ENCODE results near the gene RAB1A. TPM values are rescaled to one million over a fixed set of nuclear protein-coding genes. Genes with fewer than 3 reads are reported as not detected.

Gene RAB1A
- total and polyA plus RNA-seq, 12 donors = 77.8 to 165 (median 117) TPM

GRCh38 chr2:65120990-65121693, 8.8 kb downstream of the RAB1A start:
- peaks cover under 1 to 92% (median 85%) of the 10 kb centered on the region in 9 donors for H3K4me1 ChIP-seq

DNA sequence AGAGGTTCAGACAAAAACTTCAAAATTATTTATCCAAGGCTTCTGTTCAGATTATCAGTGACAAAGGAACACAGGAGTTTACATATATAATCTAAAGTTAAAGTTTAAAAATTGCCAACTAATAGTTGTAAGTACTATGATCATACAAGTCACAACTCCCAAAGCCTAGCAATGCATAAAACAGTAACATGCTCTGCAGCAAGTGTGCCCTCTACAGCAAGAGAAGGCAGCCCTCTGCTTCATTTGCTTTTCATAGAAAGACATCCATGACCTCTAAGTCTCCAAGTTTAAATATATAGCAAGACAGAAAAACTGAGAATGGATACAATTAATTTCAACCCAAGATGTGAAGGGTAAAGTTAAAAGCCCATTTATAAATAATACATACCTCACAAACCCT, 13.3 kb downstream of the RAB1A start:
- DNase-seq (no peak), ATAC-seq (no peak)
- Histone ChIP-seq H3K4me1 (peaks cover 4 to 88% (median 69%) of the 10 kb centered on the region in 9 donors), H3K36me3 (peaks cover 0 to 9% (median 0%) of the 10 kb centered on the region in 9 donors), H3K27me3 (no peaks in the 10 kb centered on the region), H3K27ac (no peak overlapping the region), H3K4me3 (no peak overlapping the region), H3K9me3 (no peaks in the 10 kb centered on the region)
- intact Hi-C loops (cut with DNase I) = no loop called here
- TF ChIP-seq CTCF (IDR thresholded peaks at IDR 0.05) = no peak

More at GRCh38 chr2:65120990-65121693, 8.8 kb downstream of the RAB1A start:
- H3K9me3 ChIP-seq = no peaks in the 10 kb centered on the region
- H3K27me3 ChIP-seq = no peaks in the 10 kb centered on the region
- intact Hi-C loops (cut with DNase I) = loop anchor here in 3 of 10 donors (10.0 kb wide), 2 partner anchors 46 to 56 kb away; no protein-coding TSS in a partner anchor
- H3K4me3 ChIP-seq = no peak overlapping the region
- ATAC-seq (peak in 6 of 8 donors; percentile 7 to 38 (median 16)), DNase-seq (no peak)
- peaks cover 0 to 9% (median 0%) of the 10 kb centered on the region in 9 donors for H3K36me3 ChIP-seq
- TF ChIP-seq CTCF (IDR thresholded peaks at IDR 0.05) = no peak
- H3K27ac ChIP-seq = peak overlapping the region in 1 of 10 donors; percentile 71
- 68 to 73% methylated on average over 5 of the region's 5 CpGs for WGBS, 2 donors

- Histone ChIP-seq H3K4me1 (peaks cover 4 to 83% (median 52%) of the 10 kb centered on the region in 9 donors), H3K27me3 (no peaks in the 10 kb centered on the region), H3K27ac (no peak overlapping the region), H3K9me3 (no peaks in the 10 kb centered on the region), H3K4me3 (no peak overlapping the region), H3K36me3 (peaks cover 0 to 19% (median 0%) of the 10 kb centered on the region in 9 donors)
- no peak for TF ChIP-seq CTCF (IDR thresholded peaks at IDR 0.05)
- no peak for DNase-seq
- no peak for ATAC-seq
- intact Hi-C loops (cut with DNase I) = no loop called here
These were observed 15.0 kb downstream of the RAB1A start for GRCh38 chr2:65114921-65115320.

GRCh38 chr2:65113816-65114215, 16.1 kb downstream of the RAB1A start:
- Histone ChIP-seq H3K9me3 (no peaks in the 10 kb centered on the region), H3K4me1 (peaks cover 4 to 72% (median 41%) of the 10 kb centered on the region in 9 donors), H3K27ac (no peak overlapping the region), H3K27me3 (no peaks in the 10 kb centered on the region), H3K4me3 (no peak overlapping the region), H3K36me3 (peaks cover 0 to 17% (median 0%) of the 10 kb centered on the region in 9 donors)
- WGBS, 2 donors = 65 to 77% methylated on average over 2 of the region's 2 CpGs
- intact Hi-C loops (cut with DNase I) = no loop called here
- no peak for TF ChIP-seq CTCF (IDR thresholded peaks at IDR 0.05)
- no peak for ATAC-seq
- no peak for DNase-seq

Measured in heart right ventricle (tissue), 16 donors.